ENCODE data around the gene AGK.

Gene AGK

DNA sequence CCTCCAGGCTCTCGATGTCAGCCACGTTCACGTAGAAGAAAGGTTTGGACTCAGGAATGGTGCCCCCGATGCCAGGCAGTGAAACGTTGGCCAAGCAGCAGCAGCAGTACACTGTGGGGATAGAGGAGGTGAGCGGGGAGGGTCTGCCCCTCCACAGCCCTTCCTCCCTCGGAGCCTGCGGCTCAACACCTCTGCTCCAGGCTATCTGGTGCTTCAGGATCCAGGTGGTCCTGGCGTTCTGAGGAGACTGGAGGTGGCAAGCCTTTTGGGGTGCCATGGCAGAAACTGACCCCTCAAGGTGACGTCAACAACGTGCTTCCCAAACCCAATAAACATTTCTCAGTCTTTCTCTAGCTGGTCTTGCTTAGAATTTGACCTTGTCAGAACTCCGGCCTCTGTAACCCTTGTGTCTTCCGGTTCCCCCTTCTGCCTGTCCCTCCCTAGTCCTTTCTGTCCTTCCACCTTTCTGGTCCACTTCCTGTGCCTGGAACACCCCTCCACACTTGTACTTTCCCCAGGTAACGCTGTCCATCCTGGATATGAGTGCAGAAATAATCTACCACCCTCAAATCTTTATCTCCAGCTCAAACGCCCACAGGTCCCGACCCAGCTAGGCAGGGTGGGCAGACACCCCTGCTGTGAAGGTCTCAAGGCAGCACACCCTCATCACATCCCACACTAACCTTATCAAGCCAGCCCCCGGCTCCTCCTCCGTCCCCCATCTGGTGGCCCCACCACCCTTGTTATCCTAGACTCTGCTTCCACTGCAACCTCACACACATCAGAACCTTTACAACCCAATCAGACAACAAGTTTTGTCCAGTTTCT lies 114.2 kb downstream of the AGK start:
- no peak for TF ChIP-seq ZNF8 (CRISPR knock-in tag; IDR thresholded peaks at IDR 0.05)
- ATAC-seq, result no peak

DNA sequence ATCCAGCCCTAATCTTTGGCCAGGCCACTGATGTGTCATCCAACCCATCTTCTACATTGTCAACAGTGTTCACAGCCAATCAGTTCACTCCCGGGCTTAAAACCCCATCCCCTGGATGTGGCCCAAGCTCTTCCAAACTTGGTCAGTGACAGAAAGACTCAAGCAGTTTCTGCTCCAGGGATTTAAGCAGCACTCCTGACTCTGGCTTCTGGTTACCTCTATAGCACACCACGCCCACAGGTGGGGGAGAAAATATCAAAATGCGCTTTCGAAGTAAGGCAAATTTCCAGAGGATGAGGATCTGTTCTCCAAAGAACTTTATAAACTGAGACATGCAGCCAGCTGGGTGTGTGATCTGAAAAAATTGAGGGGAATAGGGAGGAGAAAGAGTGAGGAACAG lies 114.9 kb downstream of the AGK start:
- TF ChIP-seq ZFP30 (CRISPR knock-in tag; IDR thresholded peaks at IDR 0.05), result no peak
- no peak for TF ChIP-seq SNAI2 (CRISPR knock-in tag; IDR thresholded peaks at IDR 0.05)
- TF ChIP-seq GLIS3 (CRISPR knock-in tag; IDR thresholded peaks at IDR 0.05), result no peak
- TF ChIP-seq, protein P1, sequence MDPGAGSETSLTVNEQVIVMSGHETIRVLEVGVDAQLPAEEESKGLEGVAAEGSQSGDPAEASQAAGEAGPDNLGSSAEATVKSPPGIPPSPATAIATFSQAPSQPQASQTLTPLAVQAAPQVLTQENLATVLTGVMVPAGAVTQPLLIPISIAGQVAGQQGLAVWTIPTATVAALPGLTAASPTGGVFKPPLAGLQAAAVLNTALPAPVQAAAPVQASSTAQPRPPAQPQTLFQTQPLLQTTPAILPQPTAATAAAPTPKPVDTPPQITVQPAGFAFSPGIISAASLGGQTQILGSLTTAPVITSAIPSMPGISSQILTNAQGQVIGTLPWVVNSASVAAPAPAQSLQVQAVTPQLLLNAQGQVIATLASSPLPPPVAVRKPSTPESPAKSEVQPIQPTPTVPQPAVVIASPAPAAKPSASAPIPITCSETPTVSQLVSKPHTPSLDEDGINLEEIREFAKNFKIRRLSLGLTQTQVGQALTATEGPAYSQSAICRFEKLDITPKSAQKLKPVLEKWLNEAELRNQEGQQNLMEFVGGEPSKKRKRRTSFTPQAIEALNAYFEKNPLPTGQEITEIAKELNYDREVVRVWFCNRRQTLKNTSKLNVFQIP (CRISPR knock-in tag; IDR thresholded peaks at IDR 0.05; ENCODE audit: borderline replicate concordance, low read depth), result no peak
- no peak for TF ChIP-seq TOX (CRISPR knock-in tag; IDR thresholded peaks at IDR 0.05; ENCODE audit: borderline replicate concordance)
- no peak for TF ChIP-seq ARNTL (CRISPR knock-in tag; IDR thresholded peaks at IDR 0.05; ENCODE audit: borderline replicate concordance, low read depth)
- TF ChIP-seq OSR1 (CRISPR knock-in tag; IDR thresholded peaks at IDR 0.05), result no peak
- TF ChIP-seq ZC3H10 (CRISPR knock-in tag; IDR thresholded peaks at IDR 0.05), result no peak
- TF ChIP-seq CSDC2 (CRISPR knock-in tag; IDR thresholded peaks at IDR 0.05), result no peak
- no peak for TF ChIP-seq ZNF8 (CRISPR knock-in tag; IDR thresholded peaks at IDR 0.05)
- no peak for TF ChIP-seq ISL1 (CRISPR knock-in tag; IDR thresholded peaks at IDR 0.05)
- no peak for TF ChIP-seq RARB (CRISPR knock-in tag; IDR thresholded peaks at IDR 0.05)
- TF ChIP-seq ZNF70 (CRISPR knock-in tag; IDR thresholded peaks at IDR 0.05), result no peak
- no peak for TF ChIP-seq BACH2 (CRISPR knock-in tag; IDR thresholded peaks at IDR 0.05; ENCODE audit: borderline replicate concordance)
- TF ChIP-seq, protein P2, sequence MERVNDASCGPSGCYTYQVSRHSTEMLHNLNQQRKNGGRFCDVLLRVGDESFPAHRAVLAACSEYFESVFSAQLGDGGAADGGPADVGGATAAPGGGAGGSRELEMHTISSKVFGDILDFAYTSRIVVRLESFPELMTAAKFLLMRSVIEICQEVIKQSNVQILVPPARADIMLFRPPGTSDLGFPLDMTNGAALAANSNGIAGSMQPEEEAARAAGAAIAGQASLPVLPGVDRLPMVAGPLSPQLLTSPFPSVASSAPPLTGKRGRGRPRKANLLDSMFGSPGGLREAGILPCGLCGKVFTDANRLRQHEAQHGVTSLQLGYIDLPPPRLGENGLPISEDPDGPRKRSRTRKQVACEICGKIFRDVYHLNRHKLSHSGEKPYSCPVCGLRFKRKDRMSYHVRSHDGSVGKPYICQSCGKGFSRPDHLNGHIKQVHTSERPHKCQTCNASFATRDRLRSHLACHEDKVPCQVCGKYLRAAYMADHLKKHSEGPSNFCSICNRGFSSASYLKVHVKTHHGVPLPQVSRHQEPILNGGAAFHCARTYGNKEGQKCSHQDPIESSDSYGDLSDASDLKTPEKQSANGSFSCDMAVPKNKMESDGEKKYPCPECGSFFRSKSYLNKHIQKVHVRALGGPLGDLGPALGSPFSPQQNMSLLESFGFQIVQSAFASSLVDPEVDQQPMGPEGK (CRISPR knock-in tag; IDR thresholded peaks at IDR 0.05; ENCODE audit: borderline replicate concordance), result no peak
- TF ChIP-seq, protein P3, sequence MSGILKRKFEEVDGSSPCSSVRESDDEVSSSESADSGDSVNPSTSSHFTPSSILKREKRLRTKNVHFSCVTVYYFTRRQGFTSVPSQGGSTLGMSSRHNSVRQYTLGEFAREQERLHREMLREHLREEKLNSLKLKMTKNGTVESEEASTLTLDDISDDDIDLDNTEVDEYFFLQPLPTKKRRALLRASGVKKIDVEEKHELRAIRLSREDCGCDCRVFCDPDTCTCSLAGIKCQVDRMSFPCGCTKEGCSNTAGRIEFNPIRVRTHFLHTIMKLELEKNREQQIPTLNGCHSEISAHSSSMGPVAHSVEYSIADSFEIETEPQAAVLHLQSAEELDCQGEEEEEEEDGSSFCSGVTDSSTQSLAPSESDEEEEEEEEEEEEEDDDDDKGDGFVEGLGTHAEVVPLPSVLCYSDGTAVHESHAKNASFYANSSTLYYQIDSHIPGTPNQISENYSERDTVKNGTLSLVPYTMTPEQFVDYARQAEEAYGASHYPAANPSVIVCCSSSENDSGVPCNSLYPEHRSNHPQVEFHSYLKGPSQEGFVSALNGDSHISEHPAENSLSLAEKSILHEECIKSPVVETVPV (CRISPR knock-in tag; IDR thresholded peaks at IDR 0.05), result no peak
- TF ChIP-seq ESRRG (CRISPR knock-in tag; IDR thresholded peaks at IDR 0.05), result no peak
- no peak for TF ChIP-seq ZNF565 (CRISPR knock-in tag; conservative IDR thresholded peaks at IDR 0.05; ENCODE audit: low read depth)
- ATAC-seq, result no peak

DNA sequence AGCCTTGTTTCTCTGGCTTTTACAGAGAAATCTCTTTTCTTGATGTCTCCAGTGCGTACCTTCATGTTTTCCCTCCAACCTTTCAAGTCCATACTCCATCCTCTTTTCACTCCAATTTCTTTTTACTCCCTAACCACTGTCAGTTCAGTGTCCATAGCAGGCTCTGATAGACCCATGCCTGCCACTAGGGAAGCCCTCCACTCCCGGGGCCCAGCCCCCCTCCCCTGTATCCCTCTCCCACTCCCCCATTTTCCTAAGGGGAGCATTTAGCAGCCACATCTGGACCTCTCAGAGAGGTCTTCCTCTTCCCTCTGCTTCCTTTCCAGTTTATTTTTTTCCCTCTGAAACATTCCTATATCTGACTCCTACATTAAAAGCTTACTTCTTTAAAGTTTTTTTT lies 117.6 kb downstream of the AGK start:
- TF ChIP-seq ZC3H10 (CRISPR knock-in tag; IDR thresholded peaks at IDR 0.05) (no peak), CSDC2 (CRISPR knock-in tag; IDR thresholded peaks at IDR 0.05) (no peak), ZNF565 (CRISPR knock-in tag; conservative IDR thresholded peaks at IDR 0.05; ENCODE audit: low read depth) (no peak), ARNTL (CRISPR knock-in tag; IDR thresholded peaks at IDR 0.05; ENCODE audit: borderline replicate concordance, low read depth) (no peak), TOX (CRISPR knock-in tag; IDR thresholded peaks at IDR 0.05; ENCODE audit: borderline replicate concordance) (no peak), BACH2 (CRISPR knock-in tag; IDR thresholded peaks at IDR 0.05; ENCODE audit: borderline replicate concordance) (no peak), TCF4 (CRISPR knock-in tag; IDR thresholded peaks at IDR 0.05; ENCODE audit: borderline replicate concordance) (no peak), ESRRG (CRISPR knock-in tag; IDR thresholded peaks at IDR 0.05) (no peak), GLIS3 (CRISPR knock-in tag; IDR thresholded peaks at IDR 0.05) (no peak), SNAI2 (CRISPR knock-in tag; IDR thresholded peaks at IDR 0.05) (no peak), ISL1 (CRISPR knock-in tag; IDR thresholded peaks at IDR 0.05) (no peak), ZFP3 (CRISPR knock-in tag; IDR thresholded peaks at IDR 0.05) (no peak)
- TF ChIP-seq, protein P2 (CRISPR knock-in tag; IDR thresholded peaks at IDR 0.05; ENCODE audit: borderline replicate concordance), result no peak
- TF ChIP-seq, protein P3 (CRISPR knock-in tag; IDR thresholded peaks at IDR 0.05), result no peak
- TF ChIP-seq, protein P4, sequence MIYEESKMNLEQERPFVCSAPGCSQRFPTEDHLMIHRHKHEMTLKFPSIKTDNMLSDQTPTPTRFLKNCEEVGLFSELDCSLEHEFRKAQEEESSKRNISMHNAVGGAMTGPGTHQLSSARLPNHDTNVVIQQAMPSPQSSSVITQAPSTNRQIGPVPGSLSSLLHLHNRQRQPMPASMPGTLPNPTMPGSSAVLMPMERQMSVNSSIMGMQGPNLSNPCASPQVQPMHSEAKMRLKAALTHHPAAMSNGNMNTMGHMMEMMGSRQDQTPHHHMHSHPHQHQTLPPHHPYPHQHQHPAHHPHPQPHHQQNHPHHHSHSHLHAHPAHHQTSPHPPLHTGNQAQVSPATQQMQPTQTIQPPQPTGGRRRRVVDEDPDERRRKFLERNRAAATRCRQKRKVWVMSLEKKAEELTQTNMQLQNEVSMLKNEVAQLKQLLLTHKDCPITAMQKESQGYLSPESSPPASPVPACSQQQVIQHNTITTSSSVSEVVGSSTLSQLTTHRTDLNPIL (CRISPR knock-in tag; IDR thresholded peaks at IDR 0.05; ENCODE audit: low read depth), result no peak
- no peak for ATAC-seq

Measured in SK-N-SH treated with all-trans-retinoic acid at 6 μM for 48 hours (cell line).